ENCODE data around the gene NRXN3.

NRXN3 gene

DNA sequence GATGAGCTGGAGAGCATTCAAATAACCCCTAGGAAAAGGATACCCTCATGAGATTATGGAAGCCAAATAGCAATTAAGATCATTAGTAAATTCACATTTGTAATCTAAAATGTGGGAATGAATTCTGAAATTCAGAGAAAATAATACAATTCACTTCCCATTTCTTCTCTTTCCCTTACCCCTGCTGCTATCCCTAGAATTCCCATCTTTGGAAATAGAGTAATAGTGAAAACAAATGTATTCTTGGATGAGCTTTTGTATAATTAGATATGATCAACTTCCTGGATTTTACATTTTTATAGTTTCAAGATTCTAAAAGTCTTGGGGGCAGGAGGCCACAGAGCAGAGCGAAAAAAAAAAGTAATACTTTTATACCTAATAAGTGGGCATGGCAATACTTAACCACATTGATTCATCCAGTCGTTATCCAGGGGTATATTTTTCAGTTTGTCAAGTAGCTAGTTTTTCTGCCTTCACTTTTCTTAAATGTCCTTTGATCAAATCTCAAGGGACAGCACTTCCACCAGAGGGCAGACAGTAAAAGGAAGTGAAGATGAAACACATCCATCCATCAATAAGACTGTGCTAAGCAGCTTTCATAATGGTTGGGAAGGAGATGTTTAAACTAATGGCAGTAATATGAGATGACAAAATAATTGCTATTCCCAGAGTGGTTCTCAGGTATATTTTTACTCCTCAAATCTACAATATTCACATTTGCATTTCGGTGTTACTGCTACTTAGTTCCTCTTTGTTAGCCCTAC is 1639.9 kb downstream of the NRXN3 start:
- no peak for DNase-seq

DNA sequence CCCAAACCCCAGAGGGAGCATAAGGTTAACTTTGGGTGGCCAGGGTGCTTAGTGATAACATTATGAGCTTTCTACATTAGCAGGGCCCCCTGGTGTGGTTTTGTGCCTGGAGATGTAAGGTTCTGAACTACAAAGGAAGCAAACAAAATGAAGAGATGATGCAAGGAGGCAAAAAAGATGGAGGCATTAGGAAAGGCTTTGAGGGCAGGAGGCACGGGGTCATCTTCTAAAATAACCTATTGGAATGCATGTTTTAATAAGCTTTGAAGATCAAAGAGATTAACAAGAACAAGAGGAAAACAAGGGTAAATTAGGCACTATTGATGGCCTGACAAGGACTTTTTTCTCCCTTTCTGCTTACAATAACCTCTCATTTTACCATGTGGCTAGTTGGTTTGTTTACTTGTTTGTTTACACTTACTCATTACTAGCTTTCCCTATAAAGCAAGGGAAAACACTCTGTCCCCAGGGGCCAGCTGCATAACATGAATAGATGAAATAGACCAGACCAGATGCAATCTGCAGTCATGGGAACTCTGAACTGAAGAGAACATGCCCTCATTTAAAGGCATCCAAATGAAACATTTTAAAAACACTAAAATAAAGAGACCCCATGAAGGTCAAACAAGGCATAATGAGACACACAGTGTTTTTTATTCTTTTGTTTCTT is 1650.8 kb downstream of the NRXN3 start:
- DNase-seq, result no peak

DNA sequence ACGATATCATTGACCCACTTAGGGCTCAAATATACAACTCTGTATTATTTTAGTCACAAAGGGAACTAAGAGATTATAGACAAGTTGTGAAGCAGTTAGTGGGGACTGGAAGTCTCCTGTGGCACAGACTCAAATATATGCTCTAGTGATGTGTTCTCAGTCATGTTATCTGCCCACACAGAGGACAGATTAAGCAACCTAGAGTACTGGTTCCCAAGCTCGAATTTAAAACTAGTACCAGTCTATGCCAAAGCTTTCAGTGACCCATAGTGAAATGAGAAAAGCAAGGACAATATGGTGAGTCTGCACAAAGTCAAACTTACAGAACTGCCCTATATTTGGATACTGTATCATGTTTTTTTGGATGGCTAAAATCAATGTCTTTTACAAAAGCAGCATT is 1651.9 kb downstream of the NRXN3 start:
- DNase-seq, result no peak

DNA sequence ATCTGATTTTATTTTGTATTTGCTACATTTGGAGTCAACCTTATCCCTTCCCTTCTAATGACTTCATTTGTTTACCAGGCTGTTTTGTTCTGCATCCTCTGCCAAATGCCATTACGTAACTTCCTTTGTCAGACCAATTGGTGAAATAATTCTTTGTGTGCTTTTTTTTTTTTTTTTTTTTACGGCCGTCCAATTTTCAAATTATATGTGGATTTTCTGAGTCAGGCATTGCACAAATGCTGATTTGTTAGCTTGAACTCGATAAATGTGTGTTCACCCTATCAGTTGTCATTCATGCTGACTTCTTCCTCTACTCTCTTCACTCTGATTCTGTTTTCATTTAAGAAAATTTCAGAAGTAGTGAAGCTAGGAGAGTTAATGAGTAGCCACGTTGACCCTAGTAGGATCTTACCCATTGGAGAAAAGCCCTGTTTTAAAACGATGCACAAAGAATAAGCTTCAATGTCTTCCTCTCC is 1654.9 kb downstream of the NRXN3 start:
- DNase-seq, result no peak

DNA sequence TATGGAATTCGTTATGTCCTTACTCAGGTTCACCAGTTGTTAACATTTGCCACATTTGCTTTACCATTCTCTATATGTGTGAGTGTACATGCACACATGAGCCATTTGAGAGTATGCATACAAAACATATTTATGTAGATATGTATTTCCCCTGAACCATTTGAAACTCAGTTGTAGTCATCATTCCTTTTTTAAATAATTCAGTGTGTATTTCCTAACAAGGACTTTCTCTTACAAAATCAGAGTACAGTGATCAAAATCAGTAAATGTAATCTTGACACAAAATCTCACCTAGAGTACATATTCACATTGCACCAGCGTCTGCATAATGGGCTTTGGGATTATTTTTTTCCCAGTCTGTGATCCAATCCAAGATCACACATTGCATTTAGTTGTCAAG is 1656.2 kb downstream of the NRXN3 start:
- DNase-seq, result no peak

DNA sequence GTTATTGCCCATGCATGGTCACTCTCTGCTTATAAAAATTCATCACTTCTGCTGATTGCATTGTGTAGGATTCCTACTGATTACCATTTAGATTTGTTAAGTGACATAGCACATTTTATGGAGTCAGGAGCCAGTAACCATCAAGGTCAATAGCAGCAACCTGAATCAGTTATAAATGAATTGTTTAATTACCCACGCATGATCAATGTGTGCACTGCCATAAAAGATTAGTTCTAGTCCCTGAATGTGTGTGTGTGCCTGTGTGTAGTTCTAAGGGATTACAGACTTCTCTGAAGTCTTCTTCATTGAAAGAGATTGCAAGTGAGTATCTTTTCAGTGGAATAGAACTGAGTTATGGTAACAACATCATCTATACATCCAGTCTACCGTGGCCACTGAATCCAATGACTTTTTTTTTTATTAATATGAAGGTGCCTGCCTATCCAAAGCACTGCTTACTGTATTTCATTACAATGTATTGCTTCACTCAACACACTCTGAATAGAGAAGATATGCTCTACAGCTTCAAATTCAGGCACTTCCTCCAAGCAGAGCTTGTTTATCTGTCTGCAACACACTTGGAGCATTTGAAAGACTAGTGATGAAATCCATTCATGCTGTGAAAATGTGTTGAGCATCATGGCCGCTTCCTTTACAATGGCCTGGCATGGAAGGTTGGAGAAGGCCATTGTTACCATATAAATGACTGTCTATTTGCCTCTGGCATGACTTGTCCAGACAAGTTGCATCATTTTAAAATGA is 1659.4 kb downstream of the NRXN3 start:
- no peak for DNase-seq

DNA sequence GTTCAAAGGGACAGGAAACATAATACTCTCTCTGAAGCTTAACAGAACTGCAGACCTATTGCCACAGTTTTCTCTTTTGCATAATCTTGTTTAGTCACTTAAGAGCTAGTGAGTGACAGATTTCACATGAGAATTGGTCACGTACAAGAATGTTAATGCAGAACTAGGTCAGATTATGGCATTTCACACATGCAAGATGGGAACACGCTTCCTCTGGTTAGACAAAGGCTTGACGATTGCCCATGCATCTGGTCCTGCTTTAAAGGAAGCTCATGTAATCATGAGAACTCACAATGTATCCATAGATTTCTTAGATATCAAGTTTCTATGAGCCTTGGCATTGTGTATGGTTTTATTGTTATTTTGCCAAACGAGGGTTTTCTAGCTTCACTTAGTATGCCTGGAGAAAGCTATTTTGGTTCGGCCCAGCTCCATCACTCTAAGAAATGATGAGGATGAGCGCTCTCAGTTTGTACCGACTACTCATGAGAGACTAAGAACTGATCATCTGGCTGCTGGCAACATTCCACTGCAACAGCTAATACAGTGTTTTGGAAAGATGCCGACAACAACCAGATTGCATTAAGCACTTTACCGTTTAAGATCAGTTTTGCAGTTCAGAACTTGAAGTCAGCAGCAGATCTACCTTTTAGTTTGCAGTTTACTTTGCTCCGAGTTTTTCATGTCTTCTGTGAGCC is 1661.2 kb downstream of the NRXN3 start:
- no peak for DNase-seq

DNA sequence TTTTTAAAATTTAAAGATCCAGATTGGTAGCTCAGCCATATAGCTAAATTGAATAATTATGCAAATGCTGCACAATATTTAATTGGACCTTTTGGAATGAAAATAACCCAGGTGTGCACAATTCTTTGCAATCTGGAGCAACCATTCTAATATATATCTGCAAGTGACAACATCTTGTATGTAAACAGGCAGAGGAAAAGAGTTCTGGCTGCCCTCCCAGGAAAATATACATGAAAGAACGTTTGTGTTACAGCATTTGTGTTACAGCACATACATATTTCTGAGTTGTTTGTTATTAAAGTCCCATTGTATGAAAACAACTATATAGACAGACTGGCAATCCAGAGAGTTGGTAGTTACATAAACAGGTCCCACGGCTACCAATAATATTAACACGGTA is 1663.6 kb downstream of the NRXN3 start:
- DNase-seq, result no peak

DNA sequence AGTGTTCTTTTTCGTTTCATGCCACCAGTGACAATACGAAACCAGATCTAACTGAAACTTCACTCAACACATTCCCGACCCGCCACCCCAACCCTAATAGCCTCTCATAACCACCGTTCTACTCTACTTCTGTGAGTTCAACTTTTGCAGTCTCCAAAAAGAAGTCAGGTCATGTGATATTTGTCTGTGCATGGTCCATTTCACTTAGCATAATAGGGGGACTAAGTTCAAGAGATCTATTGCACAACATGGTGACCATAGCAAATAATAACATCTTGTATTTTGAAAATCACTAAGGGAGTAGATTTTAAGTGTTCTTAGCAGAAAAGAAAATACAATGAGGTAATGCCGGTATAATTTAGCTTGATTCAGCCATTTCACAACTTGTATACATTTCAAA is 1664.7 kb downstream of the NRXN3 start:
- no peak for DNase-seq

DNA sequence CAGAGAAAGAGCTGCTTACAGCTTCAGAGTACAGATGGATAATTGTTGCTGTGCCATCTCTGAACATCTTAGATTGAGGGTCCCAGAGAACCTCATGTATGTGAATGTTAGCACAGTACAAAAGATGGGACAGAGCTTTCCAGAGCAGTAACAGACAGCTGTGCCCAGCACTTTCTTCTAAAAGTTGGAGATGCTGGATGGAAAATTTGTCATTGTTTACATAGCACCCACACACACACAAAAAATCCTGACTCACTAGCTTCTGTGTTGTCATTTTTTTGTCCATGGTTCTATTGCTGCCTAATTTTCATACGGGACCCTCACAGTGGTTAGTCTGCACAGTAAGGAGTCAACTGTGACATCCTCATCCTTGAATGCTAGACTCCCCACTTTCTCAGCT is 1666.4 kb downstream of the NRXN3 start:
- no peak for DNase-seq

DNA sequence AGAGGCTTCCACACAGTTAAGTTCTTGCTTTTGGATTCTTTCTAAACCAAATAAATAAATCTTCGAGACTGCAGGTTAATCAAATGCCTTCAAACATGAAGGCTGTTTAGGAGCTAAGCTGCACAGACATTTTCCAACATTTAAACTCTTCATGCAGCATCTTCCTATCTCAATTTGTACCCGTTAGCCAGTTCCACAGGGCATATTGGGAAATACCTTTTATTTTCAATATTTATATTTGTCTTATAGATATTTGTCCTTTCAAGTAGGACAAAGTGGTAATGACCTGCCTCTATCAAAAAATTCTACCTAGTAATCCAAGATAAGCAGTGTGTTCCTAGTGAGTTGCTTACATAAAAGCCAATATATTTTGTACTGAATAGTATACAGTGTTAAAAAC is 1667.5 kb downstream of the NRXN3 start:
- no peak for DNase-seq

DNA sequence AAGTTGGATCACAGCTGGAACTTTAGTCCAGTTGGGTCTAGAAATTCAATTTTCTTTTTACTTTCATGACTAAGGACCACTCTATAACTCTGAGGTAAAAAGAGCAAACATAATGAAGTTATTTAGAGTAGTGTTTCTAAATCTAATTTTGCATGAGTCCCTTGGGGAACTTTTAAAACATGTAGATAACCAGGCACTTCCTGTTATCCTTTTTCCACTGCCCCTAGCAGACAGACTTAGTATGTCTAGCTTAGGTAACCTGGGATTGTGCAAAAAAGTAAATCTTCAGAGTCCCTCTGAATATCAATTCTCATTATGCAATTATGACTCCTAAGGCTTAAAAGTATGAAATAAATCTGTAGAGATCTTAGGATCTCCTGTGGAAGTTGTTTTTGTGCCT is 1669.9 kb downstream of the NRXN3 start:
- no peak for DNase-seq

DNA sequence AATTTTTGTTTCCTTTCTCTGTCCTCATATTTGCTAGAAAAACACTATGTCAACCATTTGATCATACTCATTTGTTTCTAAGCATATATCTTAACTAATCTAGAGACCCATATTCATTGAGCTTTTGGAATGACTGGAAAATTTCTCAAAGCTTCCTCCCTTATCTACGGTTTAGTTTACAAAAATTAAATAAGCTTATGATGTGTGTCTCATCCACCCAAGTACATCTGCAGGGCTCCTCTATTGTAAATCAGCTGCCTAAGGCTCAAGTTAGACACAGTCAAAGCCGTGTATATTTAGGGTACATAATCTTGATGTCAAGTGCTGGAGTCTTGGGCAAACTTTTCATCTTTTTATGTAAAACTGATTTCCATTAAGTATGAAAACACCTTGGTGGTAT is 1670.7 kb downstream of the NRXN3 start:
- no peak for DNase-seq

DNA sequence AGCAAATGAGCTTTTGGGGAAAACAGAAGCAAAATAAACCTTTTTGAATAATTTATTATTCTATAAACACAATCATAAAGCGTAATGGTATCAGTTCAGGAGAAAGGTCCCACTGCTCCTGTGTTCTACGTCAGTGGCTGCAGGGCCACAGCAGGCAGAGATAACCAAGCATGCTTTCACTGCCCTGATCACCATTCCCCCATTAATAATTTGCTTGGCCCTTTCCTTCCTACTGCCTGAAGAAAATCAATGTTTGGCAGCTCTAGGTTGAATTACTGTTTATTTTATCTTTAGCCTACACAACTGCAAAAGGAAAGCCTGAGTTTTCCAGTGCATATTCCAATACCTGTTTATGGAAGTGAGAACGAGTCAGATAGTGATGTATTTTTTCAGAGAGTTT is 1671.3 kb downstream of the NRXN3 start:
- DNase-seq, result no peak

DNA sequence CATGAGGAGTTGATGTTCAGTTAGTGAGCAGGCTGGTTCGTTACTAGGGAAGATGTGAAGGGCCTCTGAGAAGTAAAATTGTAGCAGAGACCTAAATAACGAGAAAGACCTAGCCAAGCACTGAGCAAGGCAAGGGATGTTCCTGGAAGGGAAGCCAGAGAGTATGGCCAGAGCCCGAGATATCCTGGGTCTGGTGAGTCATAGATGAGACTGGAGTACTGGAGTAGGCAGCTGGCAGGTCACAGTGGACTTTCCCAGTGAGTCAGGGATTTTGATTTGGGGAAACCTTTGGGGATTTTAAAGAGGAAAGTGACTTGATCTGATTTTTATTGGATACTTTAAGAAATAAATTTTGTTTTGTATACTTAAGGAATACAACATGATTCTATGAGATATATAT is 1672.1 kb downstream of the NRXN3 start:
- DNase-seq, result no peak

DNA sequence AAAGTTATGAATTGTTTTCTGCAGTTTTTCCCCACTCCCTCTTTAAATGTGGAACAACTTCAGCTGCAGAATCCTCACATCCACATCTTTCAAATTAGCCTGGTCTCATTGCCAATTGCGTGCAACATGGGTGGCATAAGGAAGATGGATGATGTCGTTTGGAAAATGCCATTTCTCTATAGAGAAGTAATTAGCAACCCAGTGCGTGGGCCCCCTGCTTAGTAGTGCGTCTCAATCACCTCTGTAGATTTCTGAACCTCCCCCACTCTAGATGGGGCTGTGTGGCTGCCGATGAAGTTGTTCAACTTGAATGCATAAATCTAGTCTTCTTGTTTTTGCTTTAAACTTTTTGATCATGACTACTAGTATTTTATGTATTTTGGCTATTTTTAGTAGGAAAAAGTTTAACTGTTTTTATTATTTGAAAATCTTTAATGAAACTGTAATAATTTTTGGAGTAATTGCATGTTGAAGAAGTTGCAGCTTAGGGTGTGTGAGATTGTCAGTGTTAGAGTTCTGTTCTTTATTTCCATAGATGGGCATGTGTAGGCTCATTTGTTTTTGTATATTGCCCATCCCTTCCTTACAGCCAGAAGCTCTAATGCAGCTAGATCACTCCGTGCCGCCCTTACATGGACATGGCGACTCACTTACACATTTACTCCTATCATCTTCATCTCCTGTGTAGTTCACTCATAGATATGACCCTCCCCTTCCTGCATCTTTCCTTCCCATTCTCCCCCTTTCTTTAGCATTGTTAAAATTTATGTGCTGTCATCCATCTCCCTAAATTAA is 1683.0 kb downstream of the NRXN3 start:
- DNase-seq, result no peak

DNA sequence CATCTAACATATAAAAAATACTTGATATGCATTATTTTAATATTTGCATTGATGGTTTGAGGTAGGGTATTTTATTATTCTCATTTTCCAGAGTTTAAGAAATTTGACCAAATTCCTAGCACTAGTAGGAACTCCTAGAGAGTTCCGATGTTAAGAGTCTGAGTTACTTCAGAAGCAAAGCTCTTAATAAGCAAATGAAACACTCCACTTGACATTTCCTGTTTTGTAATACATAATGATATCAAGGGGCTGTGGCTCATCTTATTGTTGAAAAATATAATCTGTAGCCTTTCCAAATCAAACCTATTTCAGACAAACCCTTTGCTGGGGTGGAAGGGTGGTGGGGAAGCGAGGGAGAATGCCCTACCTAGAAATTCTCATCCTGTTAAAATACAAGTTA is 1685.6 kb downstream of the NRXN3 start:
- no peak for DNase-seq

DNA sequence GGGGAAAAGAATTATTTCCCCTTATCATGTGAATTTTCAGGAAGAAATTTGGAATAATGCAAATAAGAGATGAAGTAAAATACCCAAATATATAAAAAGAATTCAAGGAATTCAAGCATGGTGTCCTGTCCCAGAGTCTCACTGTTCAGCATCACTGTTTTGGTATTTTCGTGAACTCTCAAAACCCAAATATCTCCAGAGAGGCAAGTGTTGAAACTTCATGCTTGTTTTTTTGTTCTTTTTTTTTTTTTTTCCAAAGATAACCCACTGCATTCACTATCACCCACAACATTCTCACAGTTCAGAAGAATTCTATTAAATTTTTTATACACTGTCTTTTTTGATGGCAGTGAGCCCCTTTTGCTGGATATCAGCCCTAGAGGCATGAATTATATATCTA is 1686.2 kb downstream of the NRXN3 start:
- DNase-seq, result no peak

DNA sequence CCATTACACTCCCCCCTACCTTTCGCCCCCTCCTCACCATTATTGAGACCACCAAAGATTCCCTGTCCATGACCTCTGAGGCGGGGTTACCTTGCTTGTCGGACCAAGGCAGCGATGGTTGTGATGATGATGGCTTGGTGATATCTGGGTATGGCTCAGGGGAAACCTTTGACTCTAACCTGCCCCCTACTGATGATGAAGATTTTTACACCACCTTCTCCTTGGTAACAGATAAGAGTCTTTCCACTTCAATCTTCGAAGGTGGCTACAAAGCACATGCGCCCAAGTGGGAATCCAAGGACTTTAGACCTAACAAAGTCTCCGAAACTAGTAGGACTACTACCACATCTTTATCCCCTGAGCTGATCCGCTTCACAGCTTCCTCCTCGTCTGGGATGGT is 1690.9 kb downstream of the NRXN3 start:
- DNase-seq, result no peak

DNA sequence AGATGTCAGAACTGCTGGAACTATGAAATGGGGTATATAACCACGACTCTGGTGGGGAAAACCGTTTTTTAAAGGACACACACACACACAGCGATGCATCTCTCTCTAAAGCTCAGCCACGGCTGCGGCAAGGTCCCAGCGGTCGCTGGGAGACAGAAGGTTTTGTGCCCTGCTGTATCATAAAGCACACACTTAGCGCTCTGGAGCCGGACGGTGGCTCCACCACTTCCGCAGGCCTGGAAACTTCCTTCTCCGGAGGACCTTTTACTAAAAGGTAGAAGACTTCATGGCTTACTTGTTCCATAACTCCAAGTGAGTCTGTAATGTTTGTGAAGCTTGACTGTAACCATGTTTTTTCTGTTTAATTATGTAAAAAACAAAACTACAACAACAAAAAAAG is 1691.9 kb downstream of the NRXN3 start:
- no peak for DNase-seq

DNA sequence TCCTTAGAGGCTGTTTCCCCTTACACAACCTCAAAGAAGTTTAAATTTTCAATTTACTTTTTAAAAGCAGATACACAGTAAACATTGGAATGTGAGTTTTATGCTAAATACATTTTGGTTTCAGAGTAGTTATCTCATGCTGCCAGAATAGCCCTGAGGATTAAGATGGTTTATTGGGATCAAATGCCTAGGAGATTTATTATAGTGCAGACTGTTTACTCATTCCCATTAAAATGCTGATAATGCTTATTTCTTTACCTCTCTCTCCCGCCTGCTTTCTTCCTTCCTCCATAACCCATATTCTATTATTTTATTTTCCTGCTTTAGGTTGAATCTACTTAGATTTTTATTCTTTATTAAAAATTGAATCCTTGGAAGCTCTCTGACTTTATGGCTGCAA is 1701.0 kb downstream of the NRXN3 start:
- no peak for DNase-seq

DNA sequence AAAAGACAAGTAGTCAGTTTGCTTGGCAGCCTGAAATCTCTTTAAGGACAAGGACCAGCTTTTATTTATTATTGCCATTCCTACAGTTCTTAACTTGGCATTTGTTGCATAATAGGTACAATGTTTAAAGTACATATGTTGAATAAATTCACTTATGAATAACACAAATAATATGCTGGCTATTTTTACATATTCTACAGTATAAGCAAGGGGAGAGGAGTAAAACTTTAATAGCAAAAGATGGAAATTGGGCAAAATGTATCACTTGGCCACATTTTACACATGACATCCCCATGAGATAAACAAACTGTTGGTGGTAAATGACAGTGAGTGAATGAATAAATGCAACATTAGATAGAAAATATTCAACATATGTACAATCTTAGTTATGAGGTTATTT is 1708.1 kb downstream of the NRXN3 start:
- DNase-seq, result no peak

DNA sequence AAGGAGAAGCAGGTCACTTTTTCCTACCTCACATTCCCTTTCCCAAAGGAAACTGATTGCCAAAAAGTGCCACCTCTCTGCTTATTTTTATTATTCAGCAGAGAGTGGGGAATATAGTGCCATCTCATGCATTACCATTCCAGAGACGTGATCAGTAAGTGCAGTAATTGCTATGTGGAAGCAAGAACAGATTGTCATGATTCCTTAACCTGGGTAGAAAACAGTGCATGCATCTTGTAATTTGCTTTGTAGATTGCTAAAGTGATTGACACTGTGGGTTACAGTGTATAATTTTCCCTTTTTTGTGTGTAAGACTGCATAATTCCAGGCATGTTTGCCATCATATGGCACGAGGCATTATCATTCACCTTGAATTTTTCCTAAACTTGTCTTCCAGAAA is 1708.6 kb downstream of the NRXN3 start:
- DNase-seq, result no peak

Data from activated CD4-positive, alpha-beta T cell treated with anti-CD3 and anti-CD28 coated beads, Interleukin-2, amount 50 U/mL, for 1 hour (primary cell).